ENCODE measurements around the gene HERPUD1. TPM values are rescaled to one million over a fixed set of nuclear protein-coding genes. Genes with fewer than 3 reads are reported as not detected.
A peak's percentile ranks its signal among the peaks of the same experiment; 100 is the strongest.
"Not testable (repeated sequence)": the region's sequence is repeated elsewhere in the genome, so short reads cannot be mapped to it uniquely, and the experiment has no call there.

The HERPUD1 gene
- total RNA-seq, 5 donors from 2014 or later (not counting 1 experiment from before 2014, with no cell fraction given): 149 to 185 (median 167) TPM

- no peaks in the 10 kb centered on the region for H3K27me3 ChIP-seq (replicated peaks in 1 of 2; ENCODE audit: control insufficient read depth in 2 of 2, extremely low read depth in 1 of 2, insufficient read depth in 2 of 2, low read length in 1 of 2)
- Mint-ChIP-seq H3K4me3 (peak overlapping the region; percentile 96 to 98 (median 98)), H3K9me3 (no peaks in the 10 kb centered on the region), H3K4me1 (peaks cover 43 to 54% (median 52%) of the 10 kb centered on the region in 3 donors), H3K27me3 (no peaks in the 10 kb centered on the region), H3K36me3 (peaks cover 39% of the 10 kb centered on the region), H3K27ac (peak overlapping the region; percentile 97 to 98)
- ATAC-seq (replicated peaks in 1 of 4) (peak in 3 of 4 experiments; percentile 0 to 9 (median 8)), DNase-seq (peak in 18 of 35 experiments; percentile 3 to 50 (median 16))
- peak overlapping the region; percentile 83 to 86 for H3K4me3 ChIP-seq (ENCODE audit: control insufficient read depth in 1 of 2, extremely low read depth in 1 of 2, low read length in 1 of 2)
- POLR2A ChIA-PET: interaction anchor here (0.6 to 1.7 kb wide), 5 partner anchors 9 to 190 kb away, joined by 3 to 6 read pairs (median 4); no protein-coding TSS in a partner anchor
- H3K36me3 ChIP-seq (ENCODE audit: control insufficient read depth in 2 of 2, extremely low read depth in 1 of 2, insufficient read depth in 1 of 2, low read length in 1 of 2): peaks cover 2 to 21% of the 10 kb centered on the region in 2 donors
- H3K4me1 ChIP-seq (ENCODE audit: control insufficient read depth in 1 of 2, extremely low read depth in 1 of 2, insufficient read depth in 2 of 2, low read length in 2 of 2): peaks cover 12 to 29% of the 10 kb centered on the region in 2 experiments
- H3K27ac ChIP-seq (ENCODE audit: low read length): peak overlapping the region; percentile 86
- WGBS (ENCODE audit: insufficient coverage): 0% methylated on average over 17 of the region's 25 CpGs
- no peaks in the 10 kb centered on the region for H3K9me3 ChIP-seq
- CTCF ChIA-PET: no interaction called here
Measured at GRCh38 chr16:56932721-56933619, 1.0 kb downstream of the HERPUD1 start.

GRCh38 chr16:56933828-56934598 is 2.1 kb downstream of the HERPUD1 start:
- peaks cover 2 to 29% of the 10 kb centered on the region in 2 donors for H3K36me3 ChIP-seq (ENCODE audit: control insufficient read depth in 2 of 2, extremely low read depth in 1 of 2, insufficient read depth in 1 of 2, low read length in 1 of 2)
- peak overlapping the region; percentile 83 to 86 for H3K4me3 ChIP-seq (ENCODE audit: control insufficient read depth in 1 of 2, extremely low read depth in 1 of 2, low read length in 1 of 2)
- WGBS (ENCODE audit: insufficient coverage): no CpG with 5 or more reads among the region's 8 CpGs
- peak overlapping the region; percentile 32 for H3K27ac ChIP-seq (ENCODE audit: low read length)
- peaks cover 54 to 65% (median 61%) of the 10 kb centered on the region in 3 donors for H3K4me1 Mint-ChIP-seq
- peak overlapping the region; percentile 96 to 98 (median 98) for H3K4me3 Mint-ChIP-seq
- peak overlapping the region; percentile 97 to 98 for H3K27ac Mint-ChIP-seq
- H3K4me1 ChIP-seq (ENCODE audit: control insufficient read depth in 1 of 2, extremely low read depth in 1 of 2, insufficient read depth in 2 of 2, low read length in 2 of 2): peaks cover 17 to 40% of the 10 kb centered on the region in 2 experiments
- H3K27me3 Mint-ChIP-seq: no peaks in the 10 kb centered on the region
- H3K36me3 Mint-ChIP-seq: peaks cover 48% of the 10 kb centered on the region
- DNase-seq (no peak), ATAC-seq (replicated peaks in 1 of 4) (no peak)
- H3K9me3 ChIP-seq: no peaks in the 10 kb centered on the region
- no peaks in the 10 kb centered on the region for H3K27me3 ChIP-seq (replicated peaks in 1 of 2; ENCODE audit: control insufficient read depth in 2 of 2, extremely low read depth in 1 of 2, insufficient read depth in 2 of 2, low read length in 1 of 2)
- CTCF ChIA-PET: interaction anchor here in 1 of 2 donors (0.7 to 1.6 kb wide), 2 partner anchors 30 to 54 kb away, joined by 4 to 7 read pairs; no protein-coding TSS in a partner anchor
- POLR2A ChIA-PET: interaction anchor here (0.6 to 1.7 kb wide), 4 partner anchors 10 to 189 kb away, joined by 3 to 13 read pairs (median 4); no protein-coding TSS in a partner anchor
- H3K9me3 Mint-ChIP-seq: no peaks in the 10 kb centered on the region

GRCh38 chr16:56934599-56935145 is 2.7 kb downstream of the HERPUD1 start:
- H3K9me3 ChIP-seq; ATAC-seq (replicated peaks in 1 of 4); H3K9me3 Mint-ChIP-seq; H3K27me3 ChIP-seq (replicated peaks in 1 of 2; ENCODE audit: control insufficient read depth in 2 of 2, extremely low read depth in 1 of 2, insufficient read depth in 2 of 2, low read length in 1 of 2); H3K27me3 Mint-ChIP-seq; DNase-seq: not testable (repeated sequence)
- H3K36me3 ChIP-seq (ENCODE audit: control insufficient read depth in 2 of 2, extremely low read depth in 1 of 2, insufficient read depth in 1 of 2, low read length in 1 of 2): peaks cover 2 to 36% of the 10 kb centered on the region in 2 donors
- peak overlapping the region in 1 of 2 donors; percentile 86 for H3K4me3 ChIP-seq (ENCODE audit: control insufficient read depth in 1 of 2, extremely low read depth in 1 of 2, low read length in 1 of 2)
- CTCF ChIA-PET: interaction anchor here in 1 of 2 donors (0.7 to 1.6 kb wide), 2 partner anchors 30 to 53 kb away, joined by 4 to 7 read pairs; no protein-coding TSS in a partner anchor
- 49% methylated on average over 4 of the region's 8 CpGs for WGBS (ENCODE audit: insufficient coverage)
- peaks cover 17 to 44% of the 10 kb centered on the region in 2 experiments for H3K4me1 ChIP-seq (ENCODE audit: control insufficient read depth in 1 of 2, extremely low read depth in 1 of 2, insufficient read depth in 2 of 2, low read length in 2 of 2)
- Mint-ChIP-seq H3K4me3 (peak overlapping the region; percentile 96 to 98 (median 98)), H3K27ac (peak overlapping the region; percentile 88 to 98), H3K36me3 (peaks cover 55% of the 10 kb centered on the region), H3K4me1 (peaks cover 60 to 71% (median 67%) of the 10 kb centered on the region in 3 donors)
- POLR2A ChIA-PET: interaction anchor here in 1 of 2 donors (0.7 kb wide), 1 partner anchor 11 kb away, joined by 13 read pairs; no protein-coding TSS in a partner anchor
- peak overlapping the region; percentile 32 for H3K27ac ChIP-seq (ENCODE audit: low read length)

GRCh38 chr16:56935201-56935600 is 3.3 kb downstream of the HERPUD1 start:
- Histone ChIP-seq H3K4me3 (ENCODE audit: control insufficient read depth in 1 of 2, extremely low read depth in 1 of 2, low read length in 1 of 2) (no peak overlapping the region), H3K4me1 (ENCODE audit: control insufficient read depth in 1 of 2, extremely low read depth in 1 of 2, insufficient read depth in 2 of 2, low read length in 2 of 2) (peaks cover 17 to 49% of the 10 kb centered on the region in 2 experiments), H3K27me3 (replicated peaks in 1 of 2; ENCODE audit: control insufficient read depth in 2 of 2, extremely low read depth in 1 of 2, insufficient read depth in 2 of 2, low read length in 1 of 2) (no peaks in the 10 kb centered on the region), H3K9me3 (no peaks in the 10 kb centered on the region), H3K36me3 (ENCODE audit: control insufficient read depth in 2 of 2, extremely low read depth in 1 of 2, insufficient read depth in 1 of 2, low read length in 1 of 2) (peaks cover 2 to 41% of the 10 kb centered on the region in 2 donors), H3K27ac (ENCODE audit: low read length) (no peak overlapping the region)
- peak overlapping the region; percentile 66 to 98 (median 98) for H3K4me3 Mint-ChIP-seq
- peaks cover 65 to 77% (median 73%) of the 10 kb centered on the region in 3 donors for H3K4me1 Mint-ChIP-seq
- CTCF ChIA-PET: interaction anchor here in 1 of 2 donors (1.6 kb wide), 1 partner anchor 29 kb away, joined by 4 read pairs; no protein-coding TSS in a partner anchor
- POLR2A ChIA-PET: no interaction called here
- no peak for ATAC-seq (replicated peaks in 1 of 4)
- peak overlapping the region; percentile 76 to 77 for H3K27ac Mint-ChIP-seq
- H3K27me3 Mint-ChIP-seq: no peaks in the 10 kb centered on the region
- DNase-seq: no peak
- WGBS (ENCODE audit: insufficient coverage): 54% methylated on average over 2 of the region's 5 CpGs
- H3K9me3 Mint-ChIP-seq: no peaks in the 10 kb centered on the region
- H3K36me3 Mint-ChIP-seq: peaks cover 60% of the 10 kb centered on the region

- ChIA-PET POLR2A (interaction anchor here (0.6 to 1.0 kb wide), 4 partner anchors 9 to 311 kb away, joined by 4 to 7 read pairs (median 5); partner anchors contain the start of gene MT1E (in 1 of the 2)), CTCF (interaction anchor here in 1 of 2 donors (1.3 kb wide), 1 partner anchor 105 kb away, joined by 6 read pairs; no protein-coding TSS in a partner anchor)
- peaks cover 6 to 54% of the 10 kb centered on the region in 2 donors for H3K36me3 ChIP-seq (ENCODE audit: control insufficient read depth in 2 of 2, extremely low read depth in 1 of 2, insufficient read depth in 1 of 2, low read length in 1 of 2)
Measured at GRCh38 chr16:56936491-56936890, 4.5 kb downstream of the HERPUD1 start.

More at GRCh38 chr16:56936491-56936890, 4.5 kb downstream of the HERPUD1 start:
- H3K4me1 Mint-ChIP-seq: peaks cover 62 to 80% (median 67%) of the 10 kb centered on the region in 3 donors
- H3K4me3 Mint-ChIP-seq: no peak overlapping the region
- Histone ChIP-seq H3K9me3 (no peaks in the 10 kb centered on the region), H3K27me3 (replicated peaks in 1 of 2; ENCODE audit: control insufficient read depth in 2 of 2, extremely low read depth in 1 of 2, insufficient read depth in 2 of 2, low read length in 1 of 2) (no peaks in the 10 kb centered on the region), H3K27ac (ENCODE audit: low read length) (no peak overlapping the region), H3K4me3 (ENCODE audit: control insufficient read depth in 1 of 2, extremely low read depth in 1 of 2, low read length in 1 of 2) (no peak overlapping the region), H3K4me1 (ENCODE audit: control insufficient read depth in 1 of 2, extremely low read depth in 1 of 2, insufficient read depth in 2 of 2, low read length in 2 of 2) (peaks cover 17 to 43% of the 10 kb centered on the region in 2 experiments)
- peak overlapping the region; percentile 2 to 57 for H3K27ac Mint-ChIP-seq
- H3K36me3 Mint-ChIP-seq: peaks cover 67% of the 10 kb centered on the region
- H3K27me3 Mint-ChIP-seq: no peaks in the 10 kb centered on the region
- ATAC-seq (replicated peaks in 1 of 4) (no peak), DNase-seq (no peak)
- 92% methylated on average over 3 of the region's 5 CpGs for WGBS (ENCODE audit: insufficient coverage)
- no peaks in the 10 kb centered on the region for H3K9me3 Mint-ChIP-seq
